ENCODE results near the gene CST11. TPM values are rescaled to one million over a fixed set of nuclear protein-coding genes. Genes with fewer than 3 reads are reported as not detected.
"Not testable (repeated sequence)": the region's sequence is repeated elsewhere in the genome, so short reads cannot be mapped to it uniquely, and the experiment has no call there.

The CST11 gene, protein sequence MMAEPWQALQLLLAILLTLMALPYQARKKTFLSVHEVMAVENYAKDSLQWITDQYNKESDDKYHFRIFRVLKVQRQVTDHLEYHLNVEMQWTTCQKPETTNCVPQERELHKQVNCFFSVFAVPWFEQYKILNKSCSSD
- total RNA-seq: not detected

DNA sequence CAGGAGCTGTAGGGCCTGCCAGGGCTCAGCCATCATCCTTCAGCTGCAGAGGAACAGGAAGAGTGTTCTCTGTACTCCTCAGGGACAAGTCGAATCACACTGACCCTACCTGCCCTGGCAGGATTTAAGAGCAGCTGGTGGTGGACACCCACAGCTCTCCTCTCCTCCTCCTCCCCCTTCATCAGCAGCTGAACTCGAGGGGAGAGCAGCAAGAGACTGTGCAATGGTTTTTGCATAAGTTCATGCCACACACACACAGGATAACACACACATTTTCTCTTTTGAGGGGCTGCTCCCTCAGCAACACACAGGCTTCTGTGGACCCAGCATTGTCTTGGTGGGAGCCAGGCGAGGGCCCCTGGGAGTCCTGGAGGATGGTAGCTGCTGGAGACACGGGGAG, at the start of gene CST11:
CST11 (minus strand) TSS at position 101 of the 400 bp plus-strand sequence; CDS start at position 36, 65 bp downstream.
- DNase-seq: no peak

DNA sequence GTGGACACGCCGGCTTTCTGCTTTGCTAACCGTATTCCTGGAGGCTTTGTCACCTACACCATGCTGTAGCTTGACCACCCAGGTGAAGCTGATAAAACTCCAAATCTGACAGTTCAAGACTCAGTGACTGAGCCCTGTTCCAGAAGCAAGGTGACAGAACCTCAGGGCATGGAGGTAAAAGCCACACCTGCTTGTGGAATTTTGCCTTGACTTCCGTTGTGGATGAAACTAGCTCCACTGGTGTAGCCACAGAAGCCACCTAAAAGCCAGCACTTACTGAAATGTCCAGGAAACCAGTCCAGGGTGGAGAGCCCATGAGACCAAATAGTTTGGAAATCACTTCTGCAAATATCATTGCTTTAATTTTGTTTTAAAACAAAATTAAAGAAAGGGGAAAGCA, 49.2 kb upstream of the CST11 start:
- no peak for DNase-seq

DNA sequence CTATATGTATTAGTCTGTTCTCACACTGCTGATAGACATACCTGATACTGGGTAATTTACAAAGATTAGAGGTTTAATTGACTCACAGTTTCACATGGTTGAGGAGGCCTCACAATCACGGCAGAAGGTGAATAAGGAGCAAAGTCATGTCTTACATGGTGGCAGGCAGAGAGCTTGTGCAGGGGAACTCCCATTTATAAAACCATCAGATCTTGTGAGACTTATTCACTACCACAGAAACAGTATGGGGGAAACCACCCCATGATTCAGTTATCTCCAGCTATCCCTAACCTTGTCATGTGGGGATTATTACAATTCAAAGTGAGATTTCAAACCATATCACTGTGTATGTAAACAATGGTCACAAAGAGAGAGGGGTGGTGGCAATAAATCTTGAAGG, 44.9 kb upstream of the CST11 start:
- DNase-seq: no peak

DNA sequence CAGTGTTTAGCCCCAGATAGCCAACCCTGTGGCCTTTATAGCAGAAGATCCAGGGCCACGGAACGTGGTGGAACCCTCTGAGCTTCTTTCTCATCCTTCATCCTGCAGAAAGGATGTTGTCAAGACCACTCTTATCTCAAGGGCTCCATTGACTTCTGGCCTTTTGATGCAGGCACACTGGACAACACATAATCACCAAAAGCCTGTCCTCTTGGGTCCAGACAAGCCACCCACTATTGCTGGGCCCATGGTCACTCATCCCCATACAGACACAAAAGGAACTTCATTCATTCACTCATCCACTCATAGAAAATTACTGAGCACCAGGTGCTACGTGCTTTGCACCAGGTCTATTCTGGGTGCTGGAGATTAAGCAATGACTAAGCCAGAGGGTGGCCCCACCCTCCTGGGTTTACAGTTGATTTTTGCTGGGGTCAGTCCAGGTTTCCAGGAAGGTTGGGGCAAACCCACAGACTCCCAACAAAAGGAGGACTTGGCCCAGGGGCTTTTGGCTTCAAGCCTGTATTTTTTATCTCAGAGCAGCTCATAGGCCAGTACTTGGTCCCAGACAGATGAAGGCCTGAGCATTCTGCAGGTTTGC, 40.6 kb upstream of the CST11 start:
- no peak for DNase-seq

DNA sequence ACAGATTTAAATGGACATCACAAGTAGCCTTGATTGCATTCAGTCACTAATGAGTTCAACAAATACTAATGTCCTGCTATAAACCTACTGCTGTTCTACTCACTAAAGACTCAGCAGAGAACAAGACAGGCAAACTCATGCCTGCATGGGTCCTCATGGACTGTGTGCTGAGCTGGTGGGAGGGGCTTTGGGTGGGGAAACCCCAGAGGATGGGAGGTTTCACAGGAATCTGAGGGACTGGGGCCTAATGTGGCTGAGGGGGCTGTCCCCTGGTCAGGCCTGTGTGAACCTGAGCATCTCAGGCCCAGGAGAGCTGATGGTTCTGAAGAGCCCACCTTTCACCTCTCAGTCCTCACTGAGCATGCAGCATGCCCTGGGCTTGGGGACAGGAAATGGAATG, 39.6 kb upstream of the CST11 start:
- no peak for DNase-seq

DNA sequence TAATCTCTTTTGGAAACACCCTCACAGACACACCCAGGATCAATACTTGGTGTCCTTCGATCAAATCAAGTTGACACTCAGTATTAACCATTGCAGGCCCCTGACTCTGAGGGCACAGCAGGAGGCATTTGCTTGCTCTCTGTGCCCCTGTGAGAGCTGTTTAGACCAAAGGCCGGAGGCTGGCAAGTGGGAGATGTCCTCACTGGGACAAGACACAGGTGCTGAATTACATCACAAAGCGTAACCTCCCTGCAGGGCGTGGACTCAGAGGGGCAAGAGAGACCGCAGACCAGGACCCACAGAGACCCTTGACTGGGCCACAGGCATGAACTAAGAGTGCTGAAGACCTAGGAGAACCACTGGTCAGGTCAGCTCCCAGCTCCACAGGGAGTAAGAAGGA, 38.1 kb upstream of the CST11 start, which contains the start of gene CST8:
CST8 (plus strand) TSS at position 301 of the 400 bp plus-strand sequence. CDS start 551 bp downstream, outside the sequence.
- DNase-seq: no peak

DNA sequence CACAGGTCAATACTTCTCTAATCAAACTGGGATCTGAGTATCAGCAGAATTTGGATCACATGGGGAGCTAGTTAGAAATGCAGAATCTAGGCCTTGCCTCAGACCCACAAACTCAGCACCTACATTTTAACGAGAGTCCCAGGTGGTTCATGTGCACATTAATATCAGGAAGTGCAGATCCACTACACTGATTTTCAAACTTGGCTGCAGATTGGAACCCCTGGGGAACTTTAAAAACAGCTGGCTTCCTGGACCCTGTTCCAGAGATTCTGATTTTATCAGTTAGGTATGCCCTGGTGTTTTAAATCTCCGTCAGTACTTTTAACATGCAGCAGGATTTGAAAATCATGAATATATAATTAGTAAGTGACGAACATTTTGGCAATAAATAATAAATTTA, 36.3 kb upstream of the CST11 start:
- peak; percentile 9 for DNase-seq

DNA sequence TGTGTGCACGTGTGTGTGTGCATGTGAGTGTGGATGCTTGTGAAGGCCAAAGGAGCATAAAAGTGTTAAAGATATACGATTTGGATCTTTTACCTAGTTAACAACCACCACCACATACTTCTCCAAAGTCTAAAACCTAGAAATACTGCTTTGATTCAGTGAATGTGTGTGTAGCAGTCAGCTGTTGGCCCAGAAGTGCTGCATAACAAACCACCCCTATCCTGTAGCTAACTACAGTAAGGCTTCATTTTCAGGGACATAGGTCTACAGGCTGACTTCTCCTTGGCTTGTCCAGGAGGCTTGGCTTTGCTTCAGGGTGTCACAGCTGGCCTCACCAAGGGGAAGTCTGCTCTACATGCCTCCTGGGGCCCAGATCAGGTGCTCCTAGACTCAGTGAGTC, 35.8 kb upstream of the CST11 start:
- no peak for DNase-seq

DNA sequence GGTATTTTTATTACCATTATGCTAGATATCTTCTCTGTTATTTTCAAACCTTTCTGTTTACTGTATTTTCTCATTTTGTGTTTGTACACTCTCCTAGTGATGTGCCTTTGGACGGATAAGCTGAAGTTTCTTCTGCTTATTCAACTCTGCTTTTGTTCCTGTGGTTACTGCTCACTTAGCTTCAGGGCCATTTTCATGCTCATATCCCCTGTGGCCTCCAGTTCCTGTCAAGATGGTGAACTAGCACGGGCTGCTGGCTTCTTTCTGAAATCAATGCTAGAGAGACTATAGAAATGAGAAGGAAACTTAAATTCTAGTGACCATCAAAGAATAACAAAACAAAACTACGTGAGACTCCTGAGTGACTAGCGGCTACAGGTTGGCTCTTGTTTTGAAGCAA, 31.4 kb upstream of the CST11 start:
- no peak for DNase-seq

DNA sequence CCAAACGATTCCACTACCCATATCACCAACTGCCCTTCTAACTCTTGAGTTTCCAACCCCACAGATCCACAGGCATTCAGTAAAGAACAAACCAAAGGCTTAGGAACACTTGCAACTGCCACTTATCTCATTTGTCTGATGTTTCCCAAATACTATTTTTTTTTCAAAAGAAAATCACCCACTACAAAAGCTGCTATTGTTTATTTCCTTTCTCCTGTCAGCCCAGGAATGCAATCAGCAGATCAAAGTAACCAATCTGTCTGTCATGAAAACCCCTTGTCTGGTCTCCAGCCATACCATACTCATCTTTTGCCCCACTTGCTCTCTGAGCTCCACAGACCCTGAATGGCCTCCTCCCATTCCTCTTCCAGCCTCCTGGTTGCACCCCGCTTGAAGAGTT, 29.5 kb upstream of the CST11 start:
- DNase-seq: no peak

DNA sequence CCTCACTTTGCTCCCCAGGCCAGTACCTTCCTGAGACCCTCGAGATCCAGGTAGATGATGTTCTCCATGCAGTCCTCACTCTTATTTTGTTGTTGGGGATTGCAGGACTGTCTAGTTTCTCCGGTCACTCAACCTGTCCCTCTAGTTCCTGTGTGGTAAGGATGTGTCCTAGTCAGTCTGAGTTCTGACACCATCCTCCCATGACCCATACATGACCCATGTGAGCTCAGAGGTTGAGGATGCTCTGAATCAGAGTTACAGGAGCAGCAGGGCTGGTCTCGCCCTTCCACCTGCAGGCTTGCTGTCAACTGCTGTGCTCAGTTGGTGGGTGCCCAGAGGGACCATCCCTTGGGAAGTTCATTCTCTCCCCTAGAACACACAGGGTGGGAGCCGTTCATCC, 26.4 kb upstream of the CST11 start:
- DNase-seq: no peak

DNA sequence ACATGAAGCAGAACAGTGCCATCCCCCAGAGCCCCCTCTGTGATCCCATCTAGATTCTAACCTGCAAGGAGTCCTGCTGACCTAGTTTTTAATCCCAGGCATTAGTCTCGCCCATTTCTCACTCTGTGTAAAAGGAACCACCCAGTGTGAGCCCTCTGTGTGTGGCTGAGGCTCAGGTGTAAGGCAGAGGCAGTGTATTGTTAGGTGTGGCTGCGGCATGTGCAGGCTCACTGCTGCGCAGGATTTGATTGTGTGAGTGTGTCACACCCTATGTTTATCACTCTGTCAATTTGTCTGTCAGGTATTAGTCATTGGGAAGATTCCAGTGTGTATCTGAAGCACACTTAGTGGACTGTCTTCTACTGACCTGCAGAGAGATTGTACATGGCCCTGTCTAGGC, 24.5 kb upstream of the CST11 start:
- DNase-seq: no peak

DNA sequence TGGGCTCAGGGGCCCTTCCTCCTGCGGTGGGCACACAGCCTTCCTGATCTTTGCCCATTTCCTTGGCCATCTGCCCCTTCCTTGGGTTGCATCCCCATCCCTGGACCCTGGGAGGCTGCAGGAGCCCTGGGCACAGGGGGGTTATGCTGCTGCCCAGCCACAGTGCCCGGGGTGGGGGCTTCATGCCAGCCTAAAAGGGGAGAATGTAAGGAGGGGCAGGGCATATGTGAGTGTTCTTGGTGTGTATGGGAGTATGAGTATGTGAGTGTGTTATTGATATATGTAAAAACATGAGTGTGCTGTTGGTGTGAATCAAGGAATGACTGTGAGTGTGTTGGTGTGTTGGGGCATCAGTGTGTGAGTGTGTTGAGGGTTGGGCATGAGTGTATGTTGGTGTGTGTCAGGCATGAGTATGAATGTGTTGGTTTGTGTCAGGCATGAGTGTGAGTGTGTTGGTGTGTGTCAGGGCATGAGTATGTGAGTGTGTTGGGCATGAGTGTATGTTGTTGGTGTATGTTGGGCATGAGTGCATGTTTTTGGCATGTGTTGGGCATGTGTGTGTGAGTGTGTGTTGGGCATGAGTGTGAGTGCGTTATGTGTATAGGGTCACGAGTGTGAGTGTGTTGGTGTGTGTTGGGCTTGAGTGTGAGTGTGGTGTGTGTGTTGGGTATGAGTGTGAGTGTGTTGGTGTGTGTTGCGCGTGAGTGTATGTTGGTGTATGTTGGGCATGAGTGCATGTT, 23.5 kb upstream of the CST11 start:
- DNase-seq: no peak

DNA sequence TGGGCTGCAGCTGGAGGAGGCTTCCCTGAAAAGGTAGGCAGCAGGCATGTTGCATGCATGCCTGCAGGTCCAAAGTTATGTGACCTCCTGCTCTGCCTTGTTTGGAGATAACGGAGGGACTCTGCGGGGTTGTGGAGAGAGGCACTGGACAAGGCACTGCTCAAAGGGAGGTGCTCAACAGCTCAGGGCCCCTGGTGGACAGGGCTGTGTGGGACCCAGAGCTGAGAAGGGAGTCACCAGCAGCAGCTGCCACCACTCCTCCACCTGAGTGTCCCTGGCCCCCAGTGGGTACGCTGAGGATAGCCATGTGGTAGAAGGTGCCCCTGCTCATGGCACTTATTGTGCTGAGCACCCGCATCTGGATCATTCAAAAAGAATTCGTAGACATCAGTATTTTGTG, 22.7 kb upstream of the CST11 start:
- DNase-seq: no peak

DNA sequence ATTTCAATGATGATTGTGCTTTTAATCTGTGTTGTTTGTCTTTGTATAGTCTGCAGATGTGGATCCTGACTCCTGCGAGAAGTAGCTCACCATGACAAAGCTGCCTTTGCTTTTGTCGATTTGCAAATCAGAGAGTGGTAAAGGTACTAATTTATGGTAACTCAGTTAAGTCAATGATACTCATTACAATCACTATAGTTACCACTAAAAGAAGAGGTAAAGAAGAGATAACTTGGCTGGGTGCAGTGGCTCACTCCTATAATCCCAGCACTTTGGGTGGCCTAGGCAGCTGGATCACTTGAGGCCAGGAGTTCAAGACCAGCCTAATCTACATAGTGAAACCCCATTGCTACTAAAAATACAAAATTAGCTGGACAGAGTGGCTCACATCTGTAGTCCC, 20.6 kb upstream of the CST11 start:
- DNase-seq: not testable (repeated sequence)

DNA sequence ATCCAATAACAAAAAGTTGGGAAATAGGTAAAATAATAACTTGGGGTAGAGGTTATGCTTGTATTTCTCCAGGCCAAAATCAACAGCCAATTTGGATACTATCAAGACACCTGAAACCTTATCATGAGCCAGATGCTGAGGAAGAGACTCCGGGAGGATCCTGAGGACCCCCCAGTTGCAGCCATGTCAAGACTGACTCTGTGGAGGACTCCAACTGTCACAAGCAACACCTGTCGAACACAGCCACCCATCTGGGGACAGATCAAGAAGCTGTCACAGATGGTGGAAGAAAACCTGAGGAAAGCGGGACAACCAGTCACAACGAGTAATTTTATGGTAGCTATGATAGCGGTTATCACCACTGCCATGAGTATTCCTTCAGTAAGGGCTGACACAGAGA, 19.6 kb upstream of the CST11 start:
- DNase-seq: not testable (repeated sequence)

DNA sequence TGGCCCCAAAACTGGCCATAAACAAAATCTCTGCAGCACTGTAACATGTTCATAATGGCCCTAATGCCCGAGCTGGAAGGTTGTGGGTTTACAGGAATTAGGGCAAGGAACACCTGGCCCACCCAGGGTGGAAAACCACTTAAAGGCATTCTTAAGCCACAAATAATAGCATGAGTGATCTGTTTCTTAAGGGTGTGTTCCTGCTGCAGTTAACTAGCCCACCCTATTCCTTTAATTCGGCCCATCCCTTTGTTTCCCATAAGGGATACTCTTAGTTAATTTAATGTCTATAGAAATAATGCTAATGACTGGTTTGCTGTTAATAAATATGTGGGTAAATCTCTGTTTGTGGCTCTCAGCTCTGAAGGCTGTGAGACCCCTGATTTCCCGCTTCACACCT, 14.3 kb upstream of the CST11 start:
- not testable (repeated sequence) for DNase-seq

DNA sequence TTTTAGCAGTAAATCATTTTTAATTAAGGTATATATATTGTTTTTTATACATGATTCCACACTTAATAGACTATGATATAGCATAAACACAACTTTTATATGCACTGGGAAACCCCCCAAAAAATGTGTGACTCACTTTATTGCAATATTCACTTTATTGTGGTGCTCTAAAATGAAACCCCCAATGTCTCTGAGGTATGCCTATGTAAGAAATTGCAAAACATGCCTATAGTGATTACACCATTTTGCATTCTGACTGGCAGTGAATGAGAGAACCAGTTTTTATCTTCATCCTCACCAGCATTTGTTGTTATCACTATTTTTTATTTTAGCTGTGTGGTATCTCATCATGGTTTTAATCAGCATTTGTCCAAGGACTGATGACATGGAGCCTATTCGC, 8.5 kb upstream of the CST11 start:
- no peak for DNase-seq

DNA sequence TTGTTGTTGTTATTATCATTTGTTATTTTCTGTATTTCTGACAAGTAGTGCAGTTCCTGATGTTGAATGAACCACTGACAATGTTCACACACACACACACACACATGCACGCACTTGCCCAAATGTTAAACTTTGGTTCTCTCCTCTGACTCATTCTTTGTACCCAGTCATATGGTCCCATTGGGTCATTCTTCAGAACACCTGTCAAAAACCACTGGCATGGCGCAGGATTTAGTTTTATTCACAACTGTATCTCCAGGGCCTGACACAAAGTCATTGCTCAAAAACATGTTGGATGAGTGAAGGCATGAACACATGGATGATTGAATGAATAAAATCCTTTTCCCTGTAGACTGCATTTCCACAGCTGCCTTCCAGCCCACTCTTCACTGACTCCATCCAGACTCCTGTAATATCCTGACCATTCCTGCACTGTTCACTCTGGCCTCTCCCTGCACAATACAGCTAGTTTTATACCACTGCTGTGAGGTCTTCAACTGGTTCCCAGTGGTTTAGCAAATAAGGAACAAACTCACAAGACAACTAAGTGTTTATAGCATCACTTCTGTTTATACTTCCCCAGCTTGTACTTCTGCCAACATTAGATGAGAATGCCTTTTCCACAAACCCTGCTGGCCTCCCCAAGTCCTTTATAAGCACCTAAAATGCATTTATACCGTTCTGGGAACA, 6.9 kb upstream of the CST11 start:
- no peak for DNase-seq

DNA sequence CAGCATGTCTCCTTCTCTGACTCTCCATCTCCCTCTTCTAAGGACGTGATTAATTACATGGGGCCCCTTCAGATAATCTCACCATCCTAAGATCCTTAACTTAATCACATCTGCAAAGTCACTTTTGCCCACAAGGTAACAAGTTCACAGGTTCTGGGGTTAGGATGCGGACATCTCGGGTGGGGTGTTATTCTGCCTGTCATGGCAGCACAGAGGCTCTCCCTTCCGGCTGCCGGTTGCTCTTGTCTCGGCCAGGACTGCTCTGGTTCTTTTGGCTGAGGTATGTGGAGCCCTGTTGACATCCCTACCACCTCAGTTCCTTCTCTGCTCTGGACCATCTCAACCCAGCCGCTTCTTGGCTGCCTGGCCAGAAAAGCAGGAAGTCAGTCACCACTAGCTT, 4.2 kb upstream of the CST11 start:
- DNase-seq: no peak

DNA sequence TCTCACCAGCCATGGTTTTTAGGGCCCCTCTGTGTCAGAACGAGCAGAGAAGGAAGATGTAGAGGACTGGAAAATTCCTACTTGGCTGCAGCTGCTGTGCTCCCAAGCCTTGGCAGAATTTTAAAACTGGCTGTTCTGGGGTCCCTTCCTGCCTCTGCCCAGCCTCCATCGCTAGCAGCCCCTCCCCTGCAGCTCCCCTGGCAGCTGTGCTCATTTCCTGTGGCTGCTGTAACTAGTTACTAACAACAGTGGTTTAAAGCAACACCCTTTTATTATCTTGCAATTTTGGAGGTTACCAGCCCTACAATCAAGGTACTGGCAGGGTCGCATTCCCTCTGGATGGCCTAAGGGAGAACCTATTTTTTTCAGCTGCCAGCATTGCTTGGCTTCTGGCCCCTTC, 3.7 kb upstream of the CST11 start:
- peak; percentile 47 for DNase-seq

DNA sequence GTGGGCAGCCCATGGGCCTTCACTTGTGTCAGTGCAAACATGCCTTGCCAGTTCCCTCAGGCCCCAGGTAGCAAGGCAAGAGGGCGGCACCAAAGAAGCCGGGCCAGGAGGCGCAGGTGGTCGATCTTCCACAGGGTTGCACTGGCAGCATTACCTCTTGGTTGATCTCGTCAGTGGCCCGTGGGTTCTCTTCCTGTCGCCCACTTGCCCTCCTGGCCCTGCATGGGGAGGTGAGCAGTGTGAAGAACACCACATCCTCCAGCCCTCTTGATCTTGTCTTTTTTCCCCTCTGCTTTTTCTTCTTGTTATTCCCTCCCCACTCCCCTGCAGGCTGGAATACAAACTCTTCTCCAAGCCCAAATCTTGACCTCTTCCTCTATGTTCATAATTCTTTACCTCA, 3.0 kb upstream of the CST11 start:
- no peak for DNase-seq

DNA sequence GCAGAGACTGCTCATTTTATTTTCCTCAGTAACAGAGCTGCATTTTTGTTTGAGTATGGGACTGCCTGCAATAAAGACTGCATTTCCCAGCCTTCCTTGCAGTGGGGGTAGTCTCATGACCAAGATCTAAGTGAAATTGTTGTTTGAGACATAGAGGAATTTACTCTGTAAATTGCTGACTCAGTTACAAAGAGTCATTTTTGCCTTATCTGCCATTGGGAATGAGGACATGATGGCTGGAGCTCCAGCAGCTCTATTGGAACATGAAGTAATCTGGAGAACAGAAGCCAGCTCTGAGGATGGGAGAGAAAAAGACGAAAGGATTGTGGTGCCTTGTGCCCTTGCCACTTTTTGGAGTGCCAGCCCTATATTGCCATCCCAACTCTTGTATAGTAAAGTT, 2.1 kb upstream of the CST11 start:
- no peak for DNase-seq
